ENCODE results near the gene EIF4G3. TPM values are rescaled to one million over a fixed set of nuclear protein-coding genes. Genes with fewer than 3 reads are reported as not detected.

EIF4G3 gene
- total and polyA plus RNA-seq, 10 of the 15 experiments (the other 5 are each of a cell fraction or from before 2014, with no cell fraction given): 7.4 to 45.1 (median 29.1) TPM

GRCh38 chr1:21143138-21143537 lies 33.6 kb downstream of the EIF4G3 start (continued):
- no peak for TF ChIP-seq POLR2A (IDR thresholded peaks at IDR 0.05; ENCODE audit: low read depth, low read length)

- no peak for DNase-seq (ENCODE audit: low read depth, low spot score)
- Histone ChIP-seq H2AFZ (ENCODE audit: control insufficient read depth, low read depth, low read length) (no peak overlapping the region), H3K79me2 (ENCODE audit: control insufficient read depth, insufficient read depth, low read length) (peaks cover 1% of the 10 kb centered on the region), H3K4me2 (ENCODE audit: control insufficient read depth, insufficient read depth) (no peak overlapping the region), H3K9me3 (replicated peaks; ENCODE audit: control insufficient read depth, insufficient read depth, low read length) (no peaks in the 10 kb centered on the region), H4K20me1 (ENCODE audit: control insufficient read depth, insufficient read depth) (no peaks in the 10 kb centered on the region), H3K4me1 (ENCODE audit: control insufficient read depth, insufficient read depth, low read length) (no peaks in the 10 kb centered on the region), H3K27me3 (replicated peaks in 1 of 2; ENCODE audit: control insufficient read depth in 2 of 2, insufficient read depth in 2 of 2, low read length in 1 of 2) (no peaks in the 10 kb centered on the region), H3K27ac (ENCODE audit: control insufficient read depth, insufficient read depth) (no peak overlapping the region), H3K36me3 (ENCODE audit: control insufficient read depth in 2 of 2, insufficient read depth in 2 of 2, low read length in 1 of 2) (peaks cover 0 to 2% of the 10 kb centered on the region in 2 experiments; a peak in 1 of 4 replicates), H3K4me3 (no peak overlapping the region), H3K9ac (ENCODE audit: control insufficient read depth, insufficient read depth, low read length) (no peak overlapping the region)
- BruUV-seq (replicated peaks): no TSS peak
- RAD21 ChIA-PET (ENCODE audit: unreplicated experiment): interaction anchor here (0.9 kb wide), 1 partner anchor 153 kb away, joined by 3 read pairs; no protein-coding TSS in a partner anchor
- FAIRE-seq: no peak
- SMC1A ChIA-PET (ENCODE audit: uncharacterized antibody, unreplicated experiment): interaction anchor here (2.3 kb wide), 1 partner anchor 54 kb away, joined by 8 read pairs; no protein-coding TSS in a partner anchor
- POLR2A ChIA-PET: interaction anchor here (0.6 kb wide), 1 partner anchor 12 kb away, joined by 4 read pairs; no protein-coding TSS in a partner anchor
- no peak for ATAC-seq
- no peak for TF ChIP-seq PRDM15 (CRISPR knock-in tag; IDR thresholded peaks at IDR 0.05)
- TF ChIP-seq IRF5 (IDR thresholded peaks at IDR 0.05; ENCODE audit: borderline replicate concordance): no peak
- no peak for TF ChIP-seq IRF4 (IDR thresholded peaks at IDR 0.05; ENCODE audit: low read depth, low read length)
- WGBS (ENCODE audit: insufficient coverage, insufficient replicate concordance, low lambda C conversion rate, missing lambda C conversion rate): 42% methylated on average over 1 of the region's 1 CpG
- in situ Hi-C loops (cut with MboI): no loop called here
- intact Hi-C loops (cut with micrococcal nuclease; ENCODE audit: unreplicated experiment): no loop called here
- CTCF ChIA-PET: no interaction called here
These were observed 35.7 kb downstream of the EIF4G3 start for GRCh38 chr1:21141030-21141429.

Measured in GM12878 (cell line).